ENCODE data around the gene CHCHD10.
"Not testable (repeated sequence)": the region's sequence is repeated elsewhere in the genome, so short reads cannot be mapped to it uniquely, and the experiment has no call there.

The CHCHD10 gene

GRCh38 chr22:23744001-23744400 lies 23.8 kb downstream of the CHCHD10 start:
- DNase-seq, result no peak

- DNase-seq, result peak; percentile 26
Measured at GRCh38 chr22:23743303-23743705, 24.5 kb downstream of the CHCHD10 start.

DNA sequence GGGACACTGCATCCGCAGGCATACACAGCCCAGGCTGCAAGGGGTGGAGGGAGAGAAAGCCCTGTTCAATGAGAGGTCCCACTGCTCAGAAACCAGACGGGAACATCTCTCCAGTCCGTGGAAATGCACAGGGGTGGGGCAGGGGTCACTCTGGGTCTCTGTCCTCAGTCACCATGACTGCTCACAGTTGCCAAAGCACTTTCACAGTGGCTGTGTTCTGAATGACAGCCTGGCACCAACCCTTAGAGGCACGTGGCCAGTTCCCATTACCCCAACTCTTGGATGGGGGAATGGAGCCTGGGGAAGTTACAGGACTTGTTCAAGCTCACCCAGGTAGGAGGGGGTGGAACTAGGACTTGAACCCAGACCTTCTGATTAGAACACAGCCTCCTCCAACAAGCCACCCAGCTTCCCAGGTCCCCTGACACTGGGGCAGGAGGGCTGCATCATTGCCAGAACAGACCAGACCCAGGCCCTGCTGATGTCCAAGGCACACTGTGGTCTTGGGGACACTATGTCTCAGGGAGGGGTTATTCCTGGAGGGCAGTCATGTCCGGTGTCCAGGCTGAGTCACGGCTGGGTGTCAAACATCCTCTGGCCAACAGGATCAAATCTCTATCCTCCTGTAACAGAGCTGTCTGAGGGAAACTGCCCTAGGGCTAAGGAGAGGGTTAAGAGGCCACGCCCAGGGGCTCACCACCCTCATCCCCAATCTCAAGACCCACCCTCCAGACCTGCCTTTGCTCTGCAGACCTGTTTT lies 25.1 kb downstream of the CHCHD10 start:
- DNase-seq, result no peak

DNA sequence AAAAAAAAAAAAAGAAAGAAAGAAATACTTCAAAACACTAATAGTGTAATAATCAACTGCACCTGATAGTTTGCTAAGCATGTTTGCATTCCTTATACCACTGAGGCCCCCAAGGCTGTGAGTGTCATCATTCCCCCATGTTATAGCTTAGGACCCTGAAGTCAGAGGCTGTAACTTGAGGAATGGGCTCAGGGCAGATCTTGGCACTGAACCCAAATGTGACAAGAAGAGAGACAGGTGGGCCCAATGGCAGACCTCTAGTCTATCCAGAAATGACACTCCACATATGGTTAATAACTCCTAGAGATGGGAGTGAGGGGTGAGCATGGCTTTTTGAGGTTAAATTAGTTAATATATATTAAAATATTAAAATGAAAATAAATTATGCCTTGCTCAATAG lies 30.1 kb downstream of the CHCHD10 start:
- DNase-seq, result no peak

GRCh38 chr22:23728108-23728507 lies 39.7 kb downstream of the CHCHD10 start:
- DNase-seq, result not testable (repeated sequence)

GRCh38 chr22:23722724-23723123 lies 45.0 kb downstream of the CHCHD10 start:
- no peak for DNase-seq

GRCh38 chr22:23722160-23722559 lies 45.6 kb downstream of the CHCHD10 start:
- DNase-seq, result no peak

DNA sequence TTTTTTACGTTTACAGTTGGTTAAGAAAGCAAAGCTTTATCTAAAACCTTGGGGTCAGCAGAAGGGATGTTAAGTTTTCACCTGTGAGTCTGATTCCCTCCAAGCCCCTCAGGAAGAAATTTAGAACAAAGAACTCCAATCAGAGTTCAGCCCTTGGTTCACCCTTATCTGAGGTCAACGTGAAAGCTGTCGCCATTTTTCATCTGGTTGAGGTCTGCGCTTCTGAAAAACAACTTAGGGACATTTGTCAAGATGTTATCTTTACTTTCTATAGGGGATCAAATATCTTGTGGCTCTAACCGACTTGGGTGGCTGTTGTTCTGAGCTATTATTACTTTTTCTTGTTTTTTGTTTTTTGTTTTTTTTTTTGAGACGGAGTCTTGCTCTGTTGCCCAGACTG lies 46.9 kb downstream of the CHCHD10 start:
- no peak for DNase-seq

GRCh38 chr22:23718371-23719165 lies 49.2 kb downstream of the CHCHD10 start:
- DNase-seq, result no peak

DNA sequence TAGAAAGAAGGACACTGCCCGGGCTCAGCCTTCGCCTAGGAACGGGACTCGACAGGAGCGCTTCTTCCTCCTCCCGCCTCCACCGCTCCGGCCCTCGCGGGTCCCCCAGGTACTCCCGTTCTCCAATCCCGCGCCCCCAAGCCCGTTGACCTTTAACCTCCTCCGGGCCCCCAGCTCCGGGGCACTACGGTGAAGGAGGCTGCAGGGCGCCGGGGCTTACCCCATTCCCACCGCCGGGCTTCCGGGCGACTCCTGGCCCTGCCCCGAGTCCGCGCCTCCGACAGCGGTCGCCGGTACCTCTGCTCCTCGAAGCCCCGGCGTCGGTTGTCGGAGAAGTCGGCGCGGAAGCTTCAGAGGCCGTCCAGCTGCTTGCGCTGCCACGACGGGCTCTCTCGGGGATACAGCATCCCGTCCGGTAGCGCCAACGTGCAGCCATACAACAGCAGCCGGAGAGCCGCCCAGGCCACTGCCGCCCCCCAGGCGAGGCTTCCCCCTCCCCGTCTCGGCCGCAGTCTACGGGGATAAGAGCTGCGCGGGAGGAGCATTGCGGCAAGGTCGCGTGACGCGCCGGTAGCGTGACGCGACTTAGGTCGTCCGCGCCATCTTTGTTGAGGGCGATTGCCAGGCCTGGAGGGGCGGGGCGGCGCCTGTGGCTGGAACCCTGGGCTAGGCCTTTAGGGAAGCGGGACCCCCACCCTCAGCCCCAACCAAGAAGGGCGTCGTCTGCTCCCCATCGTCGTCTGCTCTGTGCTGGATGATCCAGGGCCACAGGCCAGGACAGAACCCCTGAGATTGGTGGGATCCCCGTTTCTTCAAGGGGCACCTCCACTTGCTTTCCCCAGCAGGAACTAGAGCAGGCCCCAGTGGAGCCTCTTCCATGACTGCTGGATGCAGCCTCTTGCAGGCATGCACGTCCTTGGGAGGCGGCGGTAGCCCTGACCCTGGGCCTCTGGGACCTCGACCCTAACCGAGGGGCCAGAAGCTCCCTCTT lies 50.7 kb downstream of the CHCHD10 start:
- DNase-seq, result peak; percentile 10
